T-helper 9 cell (primary cell): ENCODE data around the gene DZANK1.
"Not testable (repeated sequence)": the region's sequence is repeated elsewhere in the genome, so short reads cannot be mapped to it uniquely, and the experiment has no call there.

ENCODE experiments used
- DNase-seq: peaks from one replicate; pipeline ENCODE4 v3.0.0-alpha.2; 2020

Gene DZANK1

DNA sequence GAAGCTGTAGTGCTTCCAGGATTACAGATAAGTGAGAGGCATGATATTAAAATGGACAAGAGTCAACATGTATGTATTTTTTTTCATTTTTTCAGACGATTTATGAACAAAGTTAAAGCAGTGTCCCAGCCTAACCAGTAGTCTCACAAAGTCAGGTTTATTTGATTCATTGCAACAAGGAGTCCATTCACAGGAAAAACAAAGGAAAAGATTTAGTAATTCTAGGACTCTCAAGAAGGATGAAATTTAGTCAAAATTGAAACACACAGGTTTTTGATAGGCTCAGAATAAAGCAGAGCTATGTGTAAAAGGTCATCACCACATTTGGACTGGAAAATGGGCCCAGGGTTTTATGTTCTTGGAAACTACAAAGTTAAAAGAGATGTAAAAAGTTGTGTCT, 94.5 kb downstream of the DZANK1 start:
- DNase-seq = no peak

DNA sequence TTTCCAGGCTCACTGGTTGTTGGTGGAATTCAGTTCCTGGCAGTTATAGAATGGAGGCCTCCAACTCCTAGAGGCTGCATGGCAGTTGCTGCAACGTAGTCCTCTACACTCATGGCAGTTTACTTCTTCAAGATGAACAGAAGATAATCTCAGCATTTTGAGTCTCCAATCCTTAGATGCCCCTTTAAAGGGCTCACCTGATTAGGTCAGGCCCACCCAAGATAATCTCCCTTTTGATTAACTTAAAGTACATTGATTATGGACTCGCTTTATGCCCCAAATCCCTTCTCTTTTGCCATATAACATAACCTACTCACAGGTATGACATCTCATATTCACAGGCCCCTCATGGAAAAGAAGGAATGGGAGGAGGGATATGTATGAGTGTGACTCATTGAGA, 102.1 kb downstream of the DZANK1 start:
- no peak for DNase-seq

DNA sequence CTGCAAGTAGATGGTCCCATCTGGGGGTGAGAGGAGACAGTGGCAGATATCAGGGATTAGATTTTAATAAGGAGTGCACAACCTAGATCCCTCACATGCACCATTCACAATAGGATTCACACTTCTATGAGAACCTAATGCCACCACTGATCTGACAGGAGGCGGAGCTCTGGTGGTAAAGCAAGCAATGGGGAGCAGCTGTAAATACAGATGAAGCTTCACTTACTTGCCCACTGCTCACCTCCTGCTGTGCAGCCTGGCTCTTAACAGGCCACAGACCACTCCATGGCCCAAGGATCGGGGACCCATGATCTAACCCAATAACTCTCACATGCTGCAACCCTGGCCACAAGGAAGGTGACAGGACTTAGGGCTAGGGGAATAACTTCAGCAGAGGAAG, 103.1 kb downstream of the DZANK1 start:
- no peak for DNase-seq

DNA sequence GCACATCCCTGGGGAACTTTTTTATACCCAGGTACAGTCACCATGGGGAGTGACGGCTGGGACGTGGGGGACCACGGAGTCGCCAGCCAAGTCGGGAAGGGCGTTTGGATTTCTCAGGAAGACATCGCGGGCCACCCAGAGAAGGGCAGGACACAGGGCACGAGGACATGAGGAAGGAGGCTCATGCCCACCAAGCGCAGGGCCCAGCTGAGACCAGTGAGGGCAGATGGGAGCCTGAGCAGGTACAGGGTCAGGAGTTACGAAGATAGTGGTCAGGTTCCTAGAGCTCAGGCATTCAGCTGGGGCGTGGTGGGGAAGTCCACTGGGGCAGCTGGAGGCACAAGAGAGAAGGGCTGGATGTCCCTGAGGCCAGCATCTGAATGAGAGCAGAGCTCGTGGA, 103.9 kb downstream of the DZANK1 start:
- no peak for DNase-seq

DNA sequence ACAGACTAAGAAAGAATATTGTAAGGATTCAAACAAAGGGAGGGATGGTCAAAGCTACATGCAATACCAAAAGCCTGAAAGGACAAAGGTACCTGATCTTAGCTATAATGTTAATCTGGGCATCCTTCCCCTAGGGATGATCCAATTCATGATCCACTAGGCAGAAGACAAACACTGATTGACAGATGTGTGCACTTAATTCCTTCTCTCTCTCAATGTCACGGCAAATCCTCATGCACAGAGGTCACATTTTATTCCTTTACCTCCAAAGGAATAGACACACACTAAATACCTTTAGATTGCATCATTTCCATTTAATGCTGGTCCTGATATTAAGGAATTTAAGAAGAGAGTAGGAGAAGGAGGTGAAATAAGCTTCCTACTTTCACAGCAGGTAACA, 105.2 kb downstream of the DZANK1 start:
- DNase-seq = no peak

DNA sequence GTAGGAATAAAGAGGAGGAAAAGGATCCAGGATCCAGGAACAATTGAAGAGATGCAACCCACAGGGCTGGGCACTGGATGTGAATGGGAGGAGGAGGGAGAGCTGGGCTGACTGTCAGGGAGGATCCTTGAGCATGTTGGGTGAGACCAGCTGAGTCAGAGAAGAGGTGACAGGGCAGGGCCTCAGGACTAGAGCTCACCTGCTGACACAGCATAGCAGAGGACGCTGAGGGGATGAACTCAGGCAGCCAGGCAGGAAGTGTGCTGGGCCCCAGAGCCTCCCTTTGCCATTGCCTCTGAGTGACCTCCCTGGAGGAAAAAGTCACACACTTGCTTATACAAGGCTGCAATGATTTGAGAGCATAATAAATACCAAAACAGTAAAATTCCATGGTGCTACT, 106.2 kb downstream of the DZANK1 start:
- no peak for DNase-seq

DNA sequence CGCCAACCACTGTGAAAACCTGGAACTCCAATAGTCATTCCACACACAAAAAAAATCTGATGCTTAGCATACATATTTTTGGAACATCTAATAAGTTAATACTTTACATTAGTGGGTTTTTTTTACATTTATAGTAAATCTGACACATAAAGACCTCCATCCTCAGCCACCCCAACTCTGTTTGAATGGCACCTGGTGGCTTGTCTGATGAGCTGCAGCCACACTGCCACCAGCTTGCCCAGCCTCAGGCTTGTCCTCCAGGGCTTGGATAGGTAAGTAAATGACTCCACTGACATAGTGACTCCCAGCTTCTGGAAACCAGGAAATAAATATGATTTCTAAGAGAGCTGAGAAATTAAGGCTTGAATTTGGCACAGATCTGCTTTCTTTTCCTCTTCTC, 107.0 kb downstream of the DZANK1 start:
- DNase-seq = no peak

DNA sequence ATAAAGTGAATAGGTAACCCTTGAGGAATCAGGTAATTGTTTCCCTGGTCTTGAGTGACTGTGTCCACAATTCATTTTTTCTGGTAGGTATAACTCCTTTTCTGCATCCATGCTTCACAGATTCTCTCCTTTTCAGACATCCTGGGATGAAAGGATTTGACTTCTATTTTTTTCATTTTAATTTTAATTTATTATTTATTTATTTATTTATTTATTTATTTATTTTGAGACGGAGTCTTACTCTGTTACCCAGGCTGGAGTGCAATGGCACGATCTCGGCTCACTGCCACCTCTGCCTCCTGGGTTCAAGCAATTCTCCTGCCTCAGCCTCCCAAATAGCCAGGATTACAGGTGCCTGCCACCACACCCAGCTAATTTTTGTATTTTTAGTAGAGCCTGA, 117.1 kb downstream of the DZANK1 start:
- DNase-seq = not testable (repeated sequence)
